Vagina (tissue), 2 donors: Measurements from ENCODE around the gene NKAIN2.

Experiments
- CTCF ChIP-seq, 3 experiments: fragments of 450-650 bp in 2 of 3; fragments of 200-600 bp in 1 of 3; sonication (generic) in 1 of 3; IDR thresholded peaks; one replicate each; pipeline ENCODE4 v1.5.1; 2017 to 2019; ENCODE audit warnings: antibody characterized with exemption in 3 of 3, mild to moderate bottlenecking in 2 of 3, moderate library complexity in 2 of 3
- POLR2A ChIP-seq, 2 donors: fragments of 450-650 bp; IDR thresholded peaks; one replicate each; pipeline ENCODE4 v1.6.1; 2017; ENCODE audit warnings: antibody characterized with exemption in 2 of 2, mild to moderate bottlenecking in 2 of 2, moderate library complexity in 2 of 2

- TF ChIP-seq CTCF (IDR thresholded peaks at IDR 0.05) = no peak
- no peak for TF ChIP-seq POLR2A (IDR thresholded peaks at IDR 0.05)
Measured at GRCh38 chr6:124400261-124400999, 596.8 kb downstream of the NKAIN2 start.
